Astrocyte of the cerebellum (primary cell): Measurements from ENCODE around the gene SORCS3.

Experiments
- DNase-seq: peaks from one replicate; pipeline ENCODE4 v3.0.0-alpha.2; 2011; ENCODE audit warnings: low read depth
- H3K4me3 ChIP-seq: 2 replicates; pipeline ENCODE4 v1.5.1; 2011; ENCODE audit warnings: mild to moderate bottlenecking, low read depth, low read length, moderate library complexity
- CTCF ChIP-seq: IDR thresholded peaks from 2 replicates; pipeline ENCODE4 v1.5.1; 2012; ENCODE audit warnings: low read length, low read depth, moderate library complexity, mild to moderate bottlenecking; ENCODE audit errors: missing control alignments
- in situ Hi-C: cut with HindIII; loops from 2 replicates; pipeline ENCODE4 v1.10.0; 2017; ENCODE audit warnings: low sequenced_read_pairs

The SORCS3 gene

GRCh38 chr10:105017116-105017515 lies 376.0 kb downstream of the SORCS3 start:
- H3K4me3 ChIP-seq: no peak overlapping the region
- peak; percentile 54 for DNase-seq
- no peak for TF ChIP-seq CTCF
- in situ Hi-C loops: no loop called here

- H3K4me3 ChIP-seq: no peak overlapping the region
- no peak for TF ChIP-seq CTCF
- peak; percentile 11 for DNase-seq
- in situ Hi-C loops: no loop called here
Measured at GRCh38 chr10:105017691-105018090, 376.6 kb downstream of the SORCS3 start.

- TF ChIP-seq CTCF: no peak
- H3K4me3 ChIP-seq: no peak overlapping the region
- peak; percentile 73 for DNase-seq
- in situ Hi-C loops: no loop called here
Measured at GRCh38 chr10:105023211-105024111, 382.4 kb downstream of the SORCS3 start.

- TF ChIP-seq CTCF: no peak
- in situ Hi-C loops: no loop called here
- DNase-seq: no peak
- H3K4me3 ChIP-seq: no peak overlapping the region
Measured at GRCh38 chr10:105024184-105024583, 383.1 kb downstream of the SORCS3 start.

GRCh38 chr10:105025092-105025491 lies 384.0 kb downstream of the SORCS3 start:
- no peak for DNase-seq
- no peak overlapping the region for H3K4me3 ChIP-seq
- TF ChIP-seq CTCF: no peak
- in situ Hi-C loops: no loop called here

GRCh38 chr10:105026566-105026965 lies 385.5 kb downstream of the SORCS3 start:
- in situ Hi-C loops: no loop called here
- no peak overlapping the region for H3K4me3 ChIP-seq
- no peak for TF ChIP-seq CTCF
- DNase-seq: no peak
